DOHH2 (cell line): ENCODE results near the gene ZNF185.

Source experiments
- EZH2phosphoT487 ChIP-seq: fragments of 200-600 bp; sonication (generic); IDR thresholded peaks from 2 replicates; pipeline ENCODE4 v1.6.1; 2017; ENCODE audit warnings: borderline replicate concordance, mild to moderate bottlenecking, antibody characterized with exemption, low read length, moderate library complexity, mixed read lengths
- TF ChIP-seq, protein P1 (sequence below): fragments of 200-600 bp; sonication (generic); IDR thresholded peaks from one replicate; pipeline ENCODE4 v1.5.1; 2014; ENCODE audit warnings: antibody characterized with exemption, mild to moderate bottlenecking, low read depth, low read length; ENCODE audit not compliant: poor library complexity, severe bottlenecking

DNA sequence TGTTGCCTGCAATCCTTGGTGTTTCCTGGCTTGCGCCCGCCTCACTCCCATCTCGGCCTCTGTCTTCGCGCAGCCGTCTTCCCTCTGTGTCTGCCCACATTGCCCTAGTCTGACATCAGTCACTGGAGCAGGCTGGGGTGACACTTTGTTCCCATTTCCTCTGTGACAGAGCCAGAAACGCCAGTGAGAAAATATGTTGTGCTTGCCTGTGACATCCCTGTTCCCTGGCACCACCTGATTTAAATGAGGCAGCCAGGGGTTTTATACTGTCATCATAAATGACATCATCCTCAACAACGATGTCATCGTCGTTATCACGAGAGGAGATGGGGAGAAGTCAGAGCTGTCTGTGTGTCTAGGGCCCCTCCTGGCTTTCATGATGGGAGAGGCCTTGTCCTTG lies 29.1 kb downstream of the ZNF185 start:
- TF ChIP-seq, protein P1, sequence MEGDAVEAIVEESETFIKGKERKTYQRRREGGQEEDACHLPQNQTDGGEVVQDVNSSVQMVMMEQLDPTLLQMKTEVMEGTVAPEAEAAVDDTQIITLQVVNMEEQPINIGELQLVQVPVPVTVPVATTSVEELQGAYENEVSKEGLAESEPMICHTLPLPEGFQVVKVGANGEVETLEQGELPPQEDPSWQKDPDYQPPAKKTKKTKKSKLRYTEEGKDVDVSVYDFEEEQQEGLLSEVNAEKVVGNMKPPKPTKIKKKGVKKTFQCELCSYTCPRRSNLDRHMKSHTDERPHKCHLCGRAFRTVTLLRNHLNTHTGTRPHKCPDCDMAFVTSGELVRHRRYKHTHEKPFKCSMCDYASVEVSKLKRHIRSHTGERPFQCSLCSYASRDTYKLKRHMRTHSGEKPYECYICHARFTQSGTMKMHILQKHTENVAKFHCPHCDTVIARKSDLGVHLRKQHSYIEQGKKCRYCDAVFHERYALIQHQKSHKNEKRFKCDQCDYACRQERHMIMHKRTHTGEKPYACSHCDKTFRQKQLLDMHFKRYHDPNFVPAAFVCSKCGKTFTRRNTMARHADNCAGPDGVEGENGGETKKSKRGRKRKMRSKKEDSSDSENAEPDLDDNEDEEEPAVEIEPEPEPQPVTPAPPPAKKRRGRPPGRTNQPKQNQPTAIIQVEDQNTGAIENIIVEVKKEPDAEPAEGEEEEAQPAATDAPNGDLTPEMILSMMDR: no peak
- no peak for TF ChIP-seq EZH2phosphoT487
